Stimulated activated CD4-positive, alpha-beta T cell treated with anti-CD3 and anti-CD28 coated beads, Interleukin-15, amount 100 ng/mL, for 24 hours (primary cell): Measurements from ENCODE around the gene VSTM4.

ENCODE experiments used
- DNase-seq: peaks from one replicate; pipeline ENCODE4 v3.0.0-alpha.2; 2020

The VSTM4 gene

GRCh38 chr10:49115015-49115795 lies at the start of gene VSTM4:
Gene VSTM4 (minus strand): TSS chr10:49115522. CDS start chr10:49115485, 37 bp downstream.
- DNase-seq, result no peak

GRCh38 chr10:49164559-49165188 lies 49.4 kb upstream of the VSTM4 start:
- peak; percentile 45 for DNase-seq

GRCh38 chr10:49163741-49164140 lies 48.4 kb upstream of the VSTM4 start:
- no peak for DNase-seq

- no peak for DNase-seq
Measured at GRCh38 chr10:49162761-49163310, 47.5 kb upstream of the VSTM4 start.

GRCh38 chr10:49162063-49162462 lies 46.7 kb upstream of the VSTM4 start:
- no peak for DNase-seq

GRCh38 chr10:49161411-49161997 lies 46.2 kb upstream of the VSTM4 start:
- DNase-seq, result no peak

GRCh38 chr10:49160814-49161213 lies 45.5 kb upstream of the VSTM4 start:
- no peak for DNase-seq

GRCh38 chr10:49160110-49160509 lies 44.8 kb upstream of the VSTM4 start:
- no peak for DNase-seq

GRCh38 chr10:49158915-49159314 lies 43.6 kb upstream of the VSTM4 start:
- DNase-seq, result no peak

- no peak for DNase-seq
Measured at GRCh38 chr10:49158404-49158803, 43.1 kb upstream of the VSTM4 start.

GRCh38 chr10:49157229-49157628 lies 41.9 kb upstream of the VSTM4 start:
- no peak for DNase-seq

GRCh38 chr10:49154641-49155040 lies 39.3 kb upstream of the VSTM4 start:
- DNase-seq, result no peak

GRCh38 chr10:49153971-49154370 lies 38.6 kb upstream of the VSTM4 start:
- DNase-seq, result no peak

GRCh38 chr10:49153115-49153514 lies 37.8 kb upstream of the VSTM4 start:
- no peak for DNase-seq

GRCh38 chr10:49152663-49153062 lies 37.3 kb upstream of the VSTM4 start:
- no peak for DNase-seq

- DNase-seq, result no peak
Measured at GRCh38 chr10:49152037-49152436, 36.7 kb upstream of the VSTM4 start.

- no peak for DNase-seq
Measured at GRCh38 chr10:49151481-49151880, 36.2 kb upstream of the VSTM4 start.

GRCh38 chr10:49151025-49151445 lies 35.7 kb upstream of the VSTM4 start:
- DNase-seq, result no peak

GRCh38 chr10:49150426-49150825 lies 35.1 kb upstream of the VSTM4 start:
- DNase-seq, result no peak

- DNase-seq, result no peak
Measured at GRCh38 chr10:49149881-49150280, 34.6 kb upstream of the VSTM4 start.

GRCh38 chr10:49144058-49144720 lies 28.9 kb upstream of the VSTM4 start:
- DNase-seq, result no peak

- no peak for DNase-seq
Measured at GRCh38 chr10:49143249-49143648, 27.9 kb upstream of the VSTM4 start.
